SW 1271 (cell line): ENCODE data around the gene CAMTA1.

ENCODE experiments used
- DNase-seq, 2 experiments: peaks; one replicate each; lab custom pipeline; 2025; lab: John Stamatoyannopoulos, UW

Gene CAMTA1

DNA sequence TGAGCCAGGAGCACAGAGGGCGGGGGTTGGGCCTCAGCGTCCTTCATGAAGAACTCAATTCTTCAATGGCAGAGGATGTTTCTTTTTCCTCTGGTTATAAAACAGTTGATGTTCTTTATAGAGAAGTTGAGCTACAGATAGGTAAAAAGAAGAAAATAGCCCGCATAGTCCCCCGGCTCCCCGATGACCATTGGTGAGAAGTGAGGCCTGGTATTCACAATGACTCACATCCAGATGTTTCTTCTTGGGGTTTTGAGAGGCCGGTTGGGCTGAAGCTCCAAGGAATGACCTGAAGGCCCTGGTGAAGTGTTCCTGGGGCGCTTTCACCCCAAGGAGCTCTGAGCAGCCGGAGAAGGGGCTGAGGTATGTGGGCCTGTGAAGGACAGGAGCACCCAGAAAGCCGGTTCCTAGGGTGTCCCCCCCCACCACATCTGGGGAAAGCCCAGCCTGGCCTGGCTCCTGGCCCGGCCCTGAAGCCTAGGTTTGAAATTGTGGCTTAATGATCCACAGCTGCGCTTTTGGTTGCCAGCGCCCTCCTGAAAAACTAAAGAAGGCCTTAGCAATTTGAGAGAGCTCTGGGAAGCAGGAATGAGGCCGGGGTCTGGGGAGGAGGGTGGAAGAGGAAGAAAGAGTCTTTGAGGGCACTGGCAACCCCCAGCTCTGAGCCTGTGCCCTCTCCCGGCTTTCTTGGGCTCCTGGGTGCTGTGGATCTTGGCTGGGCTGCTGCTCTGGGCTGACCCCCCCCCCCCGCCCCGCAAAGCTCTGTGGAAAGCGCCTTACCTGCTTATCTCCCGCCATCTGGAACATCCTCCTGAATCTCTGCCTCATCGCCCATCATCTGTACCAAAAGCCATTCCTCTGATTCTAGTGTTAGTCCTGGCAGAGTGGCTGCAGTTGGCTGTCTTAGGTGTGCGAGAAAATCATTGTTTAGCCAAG lies 444.7 kb downstream of the CAMTA1 start:
- no peak for DNase-seq

DNA sequence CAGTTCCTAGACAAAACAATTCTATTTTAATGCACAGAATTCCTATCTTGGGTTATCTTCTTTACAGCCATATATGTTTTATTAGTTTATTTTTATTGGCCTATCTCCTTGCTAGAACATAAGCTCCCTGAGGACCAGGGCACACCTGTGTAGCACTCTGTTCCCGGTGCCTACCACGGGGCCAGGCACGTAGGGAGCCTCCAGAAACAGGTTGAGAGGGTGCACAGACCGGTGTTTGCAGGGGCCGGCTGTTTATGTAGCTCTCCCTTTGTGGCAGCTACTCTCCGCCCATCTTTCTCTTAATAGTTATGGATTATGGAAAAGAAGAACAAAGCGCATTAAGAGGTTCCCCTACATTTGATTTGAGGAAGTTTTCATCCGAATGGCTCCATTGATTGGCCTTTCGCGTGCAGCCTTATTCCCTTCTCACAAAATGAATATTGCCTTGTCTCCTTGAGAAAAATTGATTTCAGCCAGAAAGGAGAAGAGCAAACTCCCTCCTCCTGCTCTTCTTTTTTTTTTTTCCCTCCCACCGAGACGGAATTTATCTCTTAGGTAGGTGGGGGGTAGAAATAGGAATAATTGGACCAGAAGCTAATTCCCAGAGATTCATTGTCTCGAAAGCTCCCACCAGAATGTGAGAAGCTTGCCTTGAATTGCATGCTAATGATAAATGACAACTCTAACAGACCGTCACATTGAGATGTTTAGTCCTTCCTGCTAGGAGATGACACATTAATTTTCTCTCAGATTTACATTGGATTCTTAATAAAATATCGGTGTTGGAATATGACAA lies 447.4 kb downstream of the CAMTA1 start:
- no peak for DNase-seq

DNA sequence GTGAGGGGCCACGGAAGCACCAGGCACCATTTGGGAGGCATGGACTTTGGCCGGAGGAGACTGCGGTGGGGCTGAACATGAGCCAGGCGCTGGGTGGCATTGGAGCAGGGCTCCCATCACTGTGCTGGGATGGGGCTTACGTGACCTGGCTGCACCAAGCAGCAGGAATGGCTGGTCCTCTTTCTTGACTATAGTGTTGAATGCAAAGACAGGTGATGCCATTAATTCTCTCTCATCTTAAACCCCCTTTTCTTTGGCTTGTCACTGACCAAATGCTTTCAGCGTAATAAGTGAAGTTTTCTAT lies 447.9 kb downstream of the CAMTA1 start:
- DNase-seq: no peak

DNA sequence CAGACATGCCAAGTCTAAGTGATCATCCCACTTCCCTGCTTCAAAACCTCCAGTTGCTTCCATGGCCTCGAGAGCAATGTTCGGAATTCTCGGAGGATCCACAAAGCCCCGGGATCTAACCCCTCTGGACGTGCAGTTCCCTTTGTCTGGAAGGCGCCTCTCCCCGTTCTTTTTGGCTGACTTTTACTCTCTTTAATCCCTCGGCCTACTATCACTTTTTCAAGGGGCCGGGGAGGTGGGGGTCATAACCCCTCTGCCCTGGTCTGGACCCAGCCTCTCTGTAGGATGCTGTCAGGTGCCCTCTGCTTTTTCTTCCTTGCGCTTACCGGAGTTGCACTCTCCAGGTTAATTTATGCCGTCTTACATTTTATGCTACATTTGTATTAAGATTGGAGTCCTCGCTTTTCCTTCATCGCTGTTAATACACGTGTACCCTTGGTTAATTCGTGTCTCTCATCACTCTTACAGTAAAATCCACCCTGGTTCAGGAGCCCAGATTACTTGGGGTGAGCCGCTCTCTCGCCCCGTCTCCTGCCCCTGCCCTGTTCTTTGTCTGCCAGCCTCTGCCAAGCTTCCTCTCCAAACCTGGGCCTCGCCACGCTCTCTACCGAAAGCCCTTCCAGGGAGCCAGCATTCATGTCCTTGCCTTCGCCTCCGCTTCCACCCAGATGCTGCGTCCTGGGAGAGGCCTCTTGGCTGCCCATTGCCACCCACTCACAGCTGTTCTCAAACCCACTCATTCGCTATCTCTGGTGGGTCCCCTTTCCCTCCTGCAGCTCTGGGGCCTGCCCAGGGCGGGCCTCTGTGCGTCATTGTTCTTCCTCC lies 448.6 kb downstream of the CAMTA1 start:
- no peak for DNase-seq

DNA sequence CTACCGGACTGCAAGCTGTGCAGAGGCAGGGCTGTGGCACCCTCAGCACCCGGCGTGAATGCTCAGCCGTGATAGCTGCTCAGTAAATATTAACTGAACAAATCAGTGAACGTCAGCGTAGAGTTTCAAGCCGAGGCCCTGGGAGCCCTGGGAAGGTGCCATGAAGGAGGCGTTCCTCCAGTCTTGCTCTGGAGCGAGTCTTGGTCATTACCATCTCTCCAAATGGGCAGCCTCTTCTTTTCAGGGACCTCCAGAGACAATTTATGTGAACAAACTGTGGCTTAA lies 449.2 kb downstream of the CAMTA1 start:
- DNase-seq: no peak

DNA sequence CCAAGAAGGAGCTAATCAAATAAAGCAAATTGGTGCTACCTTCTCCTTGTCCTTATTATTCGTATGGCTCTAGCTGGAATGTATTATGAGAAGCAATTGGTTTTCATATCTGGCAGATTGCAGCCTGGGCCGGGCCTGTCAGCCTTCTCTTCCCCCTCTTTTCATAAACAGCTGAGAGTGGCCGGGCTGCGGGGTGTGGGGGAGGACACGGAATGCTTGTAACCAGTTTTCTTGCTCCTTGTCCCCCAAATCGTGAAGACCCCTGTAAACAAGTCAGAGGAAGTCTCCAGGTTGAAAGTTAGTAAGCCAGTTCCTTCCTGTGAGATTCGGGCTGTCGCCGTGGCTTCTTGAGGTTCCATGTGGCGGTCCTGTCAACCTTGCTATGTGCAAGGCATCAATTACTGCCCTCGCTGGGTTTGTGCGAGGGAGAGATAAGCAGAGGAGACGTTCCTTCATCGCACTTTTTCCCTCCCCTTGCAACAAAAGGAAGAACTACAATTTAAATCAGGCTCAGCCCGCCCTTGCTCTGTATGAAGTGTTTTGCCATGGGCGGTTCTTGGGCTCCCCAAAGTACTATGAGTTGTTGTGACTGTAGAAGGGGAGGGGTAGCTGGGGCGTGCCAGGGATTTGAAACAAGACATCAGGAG lies 450.7 kb downstream of the CAMTA1 start:
- DNase-seq: no peak

DNA sequence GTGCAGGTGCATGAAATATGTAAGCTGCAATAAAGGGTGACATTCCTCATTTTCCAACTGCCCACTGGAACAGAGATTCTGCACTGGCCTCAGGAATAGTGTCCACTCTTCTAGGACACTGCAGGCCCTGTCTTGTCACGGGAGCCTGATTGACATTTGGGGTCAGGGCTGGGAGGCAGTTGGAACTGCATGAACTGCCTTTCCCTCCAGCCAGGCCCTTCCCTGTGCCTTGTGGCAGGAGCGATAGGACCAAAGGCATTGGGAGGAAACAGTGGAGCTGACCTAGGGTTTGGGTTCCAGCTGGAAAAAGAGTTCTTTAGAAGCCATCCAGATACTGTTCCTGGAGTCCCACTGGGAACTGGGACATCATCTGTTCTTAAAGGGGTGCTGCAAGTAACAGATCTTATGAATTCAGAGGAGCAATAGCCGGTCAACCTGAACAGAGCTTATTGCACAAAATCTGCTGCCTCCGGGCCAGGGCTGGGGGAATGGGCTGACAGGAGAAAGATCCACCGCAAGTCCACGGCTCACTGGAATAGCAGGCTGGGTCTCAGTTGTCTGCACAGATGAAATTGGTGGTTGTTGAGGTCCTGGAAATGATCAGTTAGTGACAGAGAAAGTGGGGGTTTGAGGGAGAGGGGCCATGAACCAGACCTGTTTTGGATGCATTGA lies 451.7 kb downstream of the CAMTA1 start:
- DNase-seq: no peak

DNA sequence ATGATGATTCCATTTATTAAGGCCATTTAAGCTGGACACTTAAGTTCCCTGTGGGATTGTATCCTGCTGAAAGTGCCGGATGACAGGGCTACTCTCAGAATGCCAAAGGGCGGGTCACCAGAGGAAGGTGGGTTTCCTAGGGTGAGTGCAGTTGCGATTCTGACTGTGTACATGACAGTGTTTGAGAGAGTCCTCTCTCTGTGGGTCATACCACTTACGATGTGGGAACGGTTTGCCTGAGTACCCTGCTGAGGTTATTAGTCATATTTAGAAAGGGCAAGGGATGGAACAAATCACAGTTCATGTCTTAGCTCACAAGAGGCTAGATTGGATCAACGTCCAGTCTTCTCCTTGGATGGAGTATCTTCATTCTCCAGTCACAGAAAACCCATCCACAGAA lies 461.9 kb downstream of the CAMTA1 start:
- DNase-seq: no peak

DNA sequence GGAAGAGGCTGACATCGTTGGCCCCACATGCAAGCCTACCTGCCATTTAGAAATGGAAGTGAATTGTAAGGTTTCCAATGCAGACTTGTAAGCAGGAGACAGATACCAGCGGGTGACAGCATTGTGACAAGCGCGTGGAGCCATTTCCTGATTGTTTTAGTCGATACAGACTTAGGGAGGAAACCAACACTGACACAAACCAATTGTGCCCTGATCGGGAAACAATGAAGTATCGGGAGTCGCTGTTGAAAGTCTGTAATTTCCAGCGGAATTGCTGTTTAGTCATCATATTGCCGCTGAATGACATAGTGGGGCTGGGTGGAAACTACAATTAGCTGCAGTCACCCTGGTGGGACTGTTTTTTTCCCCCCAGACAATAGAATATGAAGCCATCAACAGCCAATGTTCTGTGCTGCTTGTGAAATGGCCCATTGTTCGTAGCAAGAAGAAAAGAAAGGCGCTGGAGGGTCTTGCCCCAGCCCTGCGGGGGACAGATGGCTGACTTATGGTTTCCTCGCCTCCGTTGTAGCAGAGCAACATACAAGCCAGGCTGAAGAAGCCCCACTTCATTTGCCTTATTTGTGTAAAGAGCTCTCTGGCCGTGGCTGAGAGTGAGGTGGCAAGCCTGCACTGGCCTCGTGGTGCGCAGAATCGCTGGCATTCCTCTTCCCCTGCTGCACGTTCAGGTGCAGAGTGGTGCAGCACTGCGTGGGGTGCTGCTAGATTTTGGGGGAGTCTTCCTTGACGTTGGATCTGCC lies 462.7 kb downstream of the CAMTA1 start:
- no peak for DNase-seq

DNA sequence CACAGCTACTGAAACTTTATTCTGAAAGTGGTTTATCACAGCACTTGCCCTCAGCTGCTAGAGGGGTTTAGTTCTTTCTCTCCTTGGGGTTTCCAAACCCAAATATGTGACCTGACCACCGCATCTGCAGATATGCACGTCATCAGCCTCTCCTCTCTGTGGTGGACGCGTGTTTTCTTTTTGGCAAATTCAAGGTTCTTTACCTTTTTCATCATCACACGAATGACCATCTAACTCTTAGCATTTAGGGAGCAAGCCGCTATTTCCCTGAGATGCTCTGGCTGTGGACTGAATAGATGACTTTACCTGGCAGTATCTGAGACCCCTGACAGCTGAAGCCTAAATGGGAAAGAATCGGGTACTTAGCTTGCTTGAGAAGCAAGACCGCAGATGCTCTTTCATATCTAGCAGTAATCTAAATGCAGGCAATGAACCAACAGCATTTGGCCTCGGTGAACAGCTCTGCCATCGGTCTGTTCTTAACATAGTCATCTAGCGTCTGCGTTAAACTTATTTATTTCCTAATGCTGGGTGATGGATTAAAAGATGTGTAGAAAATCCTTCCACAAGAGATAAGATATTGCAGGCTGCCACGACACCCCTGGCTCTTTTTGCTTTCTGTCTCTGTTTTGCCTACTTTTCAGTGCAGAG lies 463.4 kb downstream of the CAMTA1 start:
- DNase-seq: no peak

DNA sequence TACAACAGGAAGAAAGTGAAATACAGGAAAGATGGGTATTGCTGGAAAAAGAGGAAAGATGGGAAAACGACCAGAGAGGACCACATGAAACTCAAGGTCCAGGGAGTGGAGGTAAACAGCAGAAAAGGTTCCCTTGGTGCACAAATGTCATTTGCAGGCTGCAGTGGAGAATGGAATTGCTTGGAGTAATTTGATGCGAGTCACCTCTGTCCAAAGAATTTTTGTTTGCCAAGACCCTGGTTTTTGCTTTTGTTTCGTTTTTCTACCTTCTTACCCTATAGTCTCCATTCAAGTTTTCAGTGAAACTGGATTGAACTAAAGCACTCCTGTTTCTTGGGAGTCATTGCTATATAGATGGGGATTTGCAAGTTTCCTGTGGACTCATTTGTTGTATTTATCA lies 464.3 kb downstream of the CAMTA1 start:
- DNase-seq: no peak

DNA sequence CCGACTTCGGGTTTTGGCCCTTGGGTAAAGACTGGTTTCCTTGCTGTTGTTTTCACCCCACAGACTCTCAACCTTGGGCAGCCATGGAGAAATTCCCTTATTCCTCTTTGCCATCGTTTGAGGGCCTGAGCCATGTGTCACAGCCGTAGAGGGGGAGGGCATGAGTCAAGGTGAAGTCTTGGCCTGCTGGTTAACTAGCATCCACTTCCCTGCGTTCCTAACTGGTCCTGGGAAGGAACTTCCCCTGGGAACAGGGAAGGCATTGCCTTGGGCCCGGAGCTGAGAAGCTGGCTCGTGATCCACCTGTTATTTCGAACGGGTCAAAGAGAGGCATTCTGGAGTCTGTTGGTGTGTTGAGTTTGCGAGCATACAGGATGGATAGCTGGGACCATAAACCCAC lies 464.9 kb downstream of the CAMTA1 start:
- DNase-seq: no peak

DNA sequence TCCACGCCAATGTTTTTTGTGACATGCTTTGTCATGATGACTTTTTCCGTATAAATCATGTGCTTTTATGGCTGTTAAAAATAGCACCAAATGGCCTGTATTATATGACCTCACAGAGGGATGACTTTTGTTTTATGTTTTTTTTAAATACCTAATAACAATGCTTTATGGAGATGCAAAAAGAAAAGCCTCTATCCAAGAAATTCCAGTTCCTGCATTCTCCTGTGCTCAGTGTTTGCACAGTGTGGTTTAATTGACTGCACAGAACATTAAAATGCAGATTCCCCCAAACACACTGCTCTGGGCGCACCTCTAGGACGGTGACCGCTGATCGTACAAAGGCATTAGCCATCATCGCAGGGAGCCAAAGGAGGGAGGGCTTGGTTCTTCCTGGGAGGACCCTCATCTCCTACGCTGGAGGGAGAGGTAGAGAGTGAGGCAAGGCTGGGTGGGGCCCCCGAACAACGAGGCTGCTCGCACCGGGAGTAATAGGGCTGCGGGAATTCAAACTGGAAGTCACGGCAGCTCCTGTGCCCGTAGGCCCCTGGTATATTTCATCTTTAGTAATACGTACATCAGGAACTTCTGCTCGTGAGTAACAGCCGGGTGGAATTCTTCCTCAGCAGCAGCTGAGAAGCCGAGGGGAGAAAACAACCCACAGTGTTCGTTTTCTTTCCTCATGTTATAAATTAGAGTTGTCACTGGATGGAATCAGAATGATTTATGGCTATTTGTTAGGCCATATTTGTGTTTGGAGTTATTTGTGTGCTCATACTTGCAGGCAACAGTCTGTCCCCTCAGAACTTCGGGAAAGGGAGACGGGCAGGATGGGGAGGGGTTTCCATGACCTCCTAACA lies 465.6 kb downstream of the CAMTA1 start:
- no peak for DNase-seq

DNA sequence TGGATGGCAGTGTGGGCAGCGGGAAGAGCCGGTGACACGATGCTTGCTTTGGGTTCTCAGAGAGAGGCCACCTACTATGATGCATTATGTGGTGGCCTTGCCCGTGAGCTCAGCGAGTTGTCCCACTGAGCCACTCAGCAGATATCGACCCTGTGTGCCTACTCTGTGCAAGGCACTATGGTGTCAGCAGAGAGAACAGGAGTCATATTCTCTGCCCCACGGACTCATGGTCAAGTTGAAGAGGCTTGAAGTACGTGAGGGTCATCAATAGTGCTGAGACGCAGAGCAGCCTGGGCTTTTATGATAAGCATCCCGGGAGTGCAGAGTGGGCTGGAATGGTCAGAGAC lies 466.2 kb downstream of the CAMTA1 start:
- no peak for DNase-seq

DNA sequence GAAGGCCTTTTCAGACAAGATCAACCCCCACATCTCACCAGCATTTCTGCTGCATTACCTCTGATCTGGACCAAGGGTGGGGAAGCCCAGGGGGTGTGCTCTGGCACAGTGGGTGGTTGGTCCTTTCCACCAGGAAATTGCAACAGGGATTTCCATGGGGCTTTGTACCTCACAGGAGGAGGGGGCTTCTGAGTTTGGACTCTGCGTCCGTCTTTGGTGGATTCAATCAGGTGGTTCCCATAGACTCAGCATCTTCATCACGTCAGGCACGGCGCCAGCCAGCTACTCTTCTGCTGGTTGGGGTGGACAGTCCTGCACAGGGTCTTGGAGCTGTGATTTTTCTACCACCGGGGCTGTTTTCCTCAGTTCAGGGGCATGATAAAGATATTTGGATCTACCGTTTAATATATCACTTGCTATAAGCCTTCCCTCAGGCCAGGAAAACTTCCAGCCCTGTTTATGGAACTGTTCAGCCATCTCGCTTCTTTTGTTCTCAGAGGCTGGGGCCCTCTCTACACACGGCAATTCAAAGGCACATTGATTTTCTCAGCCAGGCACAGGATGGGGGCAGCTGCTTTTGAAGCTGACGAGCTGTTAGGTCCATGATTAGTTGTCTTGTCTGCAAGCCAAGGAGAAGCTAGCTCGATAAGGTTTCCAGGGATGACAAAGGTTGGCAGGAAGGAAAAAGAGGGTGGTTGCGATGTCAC lies 467.3 kb downstream of the CAMTA1 start:
- no peak for DNase-seq

DNA sequence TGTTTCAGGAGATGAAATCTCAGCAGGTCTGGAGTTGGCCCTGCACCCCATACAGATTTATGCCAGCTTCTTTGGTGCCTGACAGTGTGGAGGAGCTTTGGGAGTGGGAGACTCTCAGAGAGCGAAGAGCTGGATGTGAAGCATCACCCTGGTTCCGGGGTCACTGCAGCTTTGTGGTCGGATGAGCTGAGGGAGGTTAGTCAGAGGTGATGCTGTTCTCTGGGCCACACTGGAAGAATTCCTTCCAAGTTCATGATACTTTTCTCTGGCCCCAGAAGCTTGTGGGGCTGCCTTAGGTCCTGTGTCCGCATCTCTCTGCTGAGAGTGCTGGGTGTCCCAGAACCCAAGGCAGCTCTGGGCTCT lies 467.8 kb downstream of the CAMTA1 start:
- DNase-seq: no peak

DNA sequence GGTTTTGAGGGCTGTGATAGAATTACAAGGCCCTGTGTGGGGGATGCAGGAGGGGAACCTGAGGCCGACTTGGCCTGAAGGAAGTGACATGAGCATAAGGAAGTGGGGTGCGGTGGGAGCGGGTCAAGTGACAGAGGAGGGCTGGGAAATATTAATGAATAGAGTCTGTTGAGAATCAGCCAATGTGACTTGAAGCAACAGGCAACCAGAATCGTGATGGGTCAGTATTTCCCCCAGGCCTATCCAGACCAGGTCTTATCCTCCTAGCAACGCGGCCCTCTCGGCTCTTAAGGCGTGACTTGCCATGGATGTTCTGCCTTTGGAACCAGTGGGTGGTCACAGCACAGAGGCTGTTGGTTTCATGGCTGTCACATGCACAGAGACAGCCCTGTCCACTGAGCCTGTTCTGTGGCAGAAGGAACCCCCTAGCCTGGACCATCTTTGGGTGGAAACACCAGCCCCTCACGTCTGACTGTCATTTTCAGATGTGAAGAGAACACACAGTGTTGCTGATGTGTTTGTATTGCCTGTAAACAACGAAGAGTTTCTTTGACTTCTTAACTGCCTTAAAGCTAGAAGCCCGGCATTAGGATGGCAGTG lies 468.8 kb downstream of the CAMTA1 start:
- DNase-seq: no peak

DNA sequence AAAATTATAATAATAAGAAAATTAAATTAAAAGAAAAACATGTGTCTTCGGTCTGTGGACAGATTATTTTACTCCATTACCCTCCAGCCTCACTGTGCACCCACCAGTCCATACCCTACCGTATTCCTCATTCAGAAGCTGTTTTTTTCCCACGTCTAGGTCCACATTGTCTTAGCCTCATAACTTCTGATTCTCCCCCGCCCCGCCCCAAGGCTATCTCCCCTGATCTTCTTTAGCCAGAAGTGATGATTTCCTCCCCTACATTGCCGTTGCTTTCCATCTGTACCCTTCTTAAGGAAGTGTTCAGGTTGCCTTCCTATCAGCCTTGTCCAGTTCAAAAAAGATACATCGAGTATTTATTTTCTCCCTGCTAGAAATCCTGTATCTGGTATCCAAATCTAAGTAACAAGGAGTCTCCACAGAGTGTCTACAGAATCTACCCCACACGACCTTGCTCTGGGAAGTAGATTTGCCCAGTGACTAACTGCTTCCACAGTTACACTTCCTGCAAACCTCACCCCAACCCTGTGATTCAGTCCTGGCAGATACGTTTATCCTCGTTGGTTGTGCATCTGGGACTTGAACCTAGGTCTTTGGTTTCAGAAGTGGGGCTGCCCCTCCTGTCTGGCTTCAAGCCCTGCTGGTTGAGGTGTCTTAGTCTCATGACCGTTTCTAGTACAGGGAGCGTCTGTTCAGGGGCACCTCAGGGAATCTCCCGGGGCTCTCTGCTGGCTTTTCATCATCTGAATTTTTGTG lies 470.2 kb downstream of the CAMTA1 start:
- no peak for DNase-seq
